Peyer's patch (tissue), 4 donors: ENCODE measurements around the gene OLFML2A. TPM values are rescaled to one million over a fixed set of nuclear protein-coding genes. Genes with fewer than 3 reads are reported as not detected.

Experiments
- DNase-seq, 3 donors: peaks; one replicate each; pipeline ENCODE4 v3.0.0-alpha.2; 2017 to 2019
- H3K27ac ChIP-seq, 4 donors: fragments of 200-600 bp; sonication (generic); one replicate each; pipeline ENCODE4 v1.5.1; 2016 to 2019
- H3K27me3 ChIP-seq, 2 donors: fragments of 200-600 bp; sonication (generic); one replicate each; pipeline ENCODE4 v1.5.1; 2019
- H3K36me3 ChIP-seq, 3 donors: fragments of 200-600 bp; sonication (generic); one replicate each; pipeline ENCODE4 v1.5.1; 2016 to 2019
- H3K4me1 ChIP-seq, 4 donors: fragments of 200-600 bp; sonication (generic); one replicate each; pipeline ENCODE4 v1.5.1; 2016 to 2019
- H3K4me3 ChIP-seq, 4 donors: fragments of 200-600 bp; sonication (generic); 1 replicate in 3 of 4; 2 replicates in 1 of 4; pipeline ENCODE4 v1.5.1; 2016 to 2019; ENCODE audit warnings: mild to moderate bottlenecking in 1 of 4
- H3K9me3 ChIP-seq, 4 donors: fragments of 200-600 bp; sonication (generic); one replicate each; pipeline ENCODE4 v1.5.1; 2016 to 2019; ENCODE audit warnings: mild to moderate bottlenecking in 1 of 4
- POLR2A ChIP-seq, 2 donors: fragments of 450-650 bp; IDR thresholded peaks; one replicate each; pipeline ENCODE4 v1.5.1; 2017; ENCODE audit warnings: antibody characterized with exemption in 2 of 2, mild to moderate bottlenecking in 2 of 2, moderate library complexity in 2 of 2
- total RNA-seq, 4 donors: library from RNA; depleted of rRNA; stranded (reverse); fragments of >200 nt; gene quantifications; one replicate each; pipeline ENCODE4 v1.1.0, GENCODE V29; 2016
- TF ChIP-seq, protein P1 (sequence below), 6 experiments: fragments of 450-650 bp in 4 of 6; fragments of 200-600 bp in 2 of 6; sonication (generic) in 1 of 6; IDR thresholded peaks; one replicate each; pipeline ENCODE4 v1.5.1; 2017 to 2019; ENCODE audit warnings: antibody characterized with exemption in 6 of 6, mild to moderate bottlenecking in 3 of 6, moderate library complexity in 1 of 6

The OLFML2A gene
- total RNA-seq, 4 donors from 2014 or later: 0.88 to 10.0 (median 8.7) TPM

DNA sequence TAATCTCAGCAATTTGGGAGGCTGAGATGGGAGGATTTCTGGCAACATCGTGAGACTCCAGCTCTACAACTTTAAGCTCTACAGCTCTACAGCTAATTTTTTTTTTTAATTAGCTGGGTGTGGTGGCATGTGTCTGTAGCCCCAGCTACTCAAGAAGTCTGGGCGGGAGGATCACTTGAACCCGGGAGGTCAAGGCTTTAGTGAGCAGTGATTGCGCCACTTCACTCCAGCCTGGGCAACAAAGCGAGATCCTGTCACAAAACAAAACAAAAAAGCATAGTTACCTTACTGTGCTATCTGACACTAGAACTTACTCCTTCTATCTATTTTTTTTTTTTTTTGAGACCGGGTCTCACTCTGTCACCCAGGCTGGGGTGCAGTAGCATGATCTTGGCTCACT is 70.0 kb downstream of the OLFML2A start:
- no peaks in the 10 kb centered on the region for H3K27me3 ChIP-seq
- H3K27ac ChIP-seq: no peak overlapping the region
- H3K36me3 ChIP-seq: no peaks in the 10 kb centered on the region
- DNase-seq: no peak
- TF ChIP-seq POLR2A (IDR thresholded peaks at IDR 0.05): no peak
- TF ChIP-seq, protein P1, sequence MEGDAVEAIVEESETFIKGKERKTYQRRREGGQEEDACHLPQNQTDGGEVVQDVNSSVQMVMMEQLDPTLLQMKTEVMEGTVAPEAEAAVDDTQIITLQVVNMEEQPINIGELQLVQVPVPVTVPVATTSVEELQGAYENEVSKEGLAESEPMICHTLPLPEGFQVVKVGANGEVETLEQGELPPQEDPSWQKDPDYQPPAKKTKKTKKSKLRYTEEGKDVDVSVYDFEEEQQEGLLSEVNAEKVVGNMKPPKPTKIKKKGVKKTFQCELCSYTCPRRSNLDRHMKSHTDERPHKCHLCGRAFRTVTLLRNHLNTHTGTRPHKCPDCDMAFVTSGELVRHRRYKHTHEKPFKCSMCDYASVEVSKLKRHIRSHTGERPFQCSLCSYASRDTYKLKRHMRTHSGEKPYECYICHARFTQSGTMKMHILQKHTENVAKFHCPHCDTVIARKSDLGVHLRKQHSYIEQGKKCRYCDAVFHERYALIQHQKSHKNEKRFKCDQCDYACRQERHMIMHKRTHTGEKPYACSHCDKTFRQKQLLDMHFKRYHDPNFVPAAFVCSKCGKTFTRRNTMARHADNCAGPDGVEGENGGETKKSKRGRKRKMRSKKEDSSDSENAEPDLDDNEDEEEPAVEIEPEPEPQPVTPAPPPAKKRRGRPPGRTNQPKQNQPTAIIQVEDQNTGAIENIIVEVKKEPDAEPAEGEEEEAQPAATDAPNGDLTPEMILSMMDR (IDR thresholded peaks at IDR 0.05): no peak
- H3K4me3 ChIP-seq: no peak overlapping the region
- no peaks in the 10 kb centered on the region for H3K4me1 ChIP-seq
- H3K9me3 ChIP-seq: no peaks in the 10 kb centered on the region

DNA sequence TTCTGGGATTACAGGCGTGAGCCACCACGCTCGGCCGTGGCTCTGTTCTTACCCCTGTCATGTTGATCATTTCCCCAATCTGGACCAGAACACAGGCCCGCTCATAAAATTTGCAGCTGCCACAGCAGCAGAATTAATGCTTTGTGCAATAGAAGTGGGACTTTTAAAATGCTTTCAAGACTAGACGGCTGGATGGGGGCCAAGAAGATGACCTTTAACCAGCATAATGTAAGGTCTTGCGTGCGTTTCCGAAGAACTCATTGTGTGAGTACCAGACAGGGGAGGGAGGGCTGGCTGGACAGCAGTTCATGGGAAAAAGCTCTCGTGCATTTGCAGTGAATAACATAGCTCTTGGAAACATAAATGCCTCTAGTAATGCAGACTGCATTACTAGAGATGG is 72.9 kb downstream of the OLFML2A start:
- Histone ChIP-seq H3K9me3 (no peaks in the 10 kb centered on the region), H3K27me3 (no peaks in the 10 kb centered on the region), H3K4me3 (no peak overlapping the region), H3K4me1 (peaks cover 0 to 14% (median 4%) of the 10 kb centered on the region in 4 donors), H3K36me3 (no peaks in the 10 kb centered on the region), H3K27ac (no peak overlapping the region)
- DNase-seq: no peak
- no peak for TF ChIP-seq POLR2A (IDR thresholded peaks at IDR 0.05)
- TF ChIP-seq, protein P1 (IDR thresholded peaks at IDR 0.05): no peak

DNA sequence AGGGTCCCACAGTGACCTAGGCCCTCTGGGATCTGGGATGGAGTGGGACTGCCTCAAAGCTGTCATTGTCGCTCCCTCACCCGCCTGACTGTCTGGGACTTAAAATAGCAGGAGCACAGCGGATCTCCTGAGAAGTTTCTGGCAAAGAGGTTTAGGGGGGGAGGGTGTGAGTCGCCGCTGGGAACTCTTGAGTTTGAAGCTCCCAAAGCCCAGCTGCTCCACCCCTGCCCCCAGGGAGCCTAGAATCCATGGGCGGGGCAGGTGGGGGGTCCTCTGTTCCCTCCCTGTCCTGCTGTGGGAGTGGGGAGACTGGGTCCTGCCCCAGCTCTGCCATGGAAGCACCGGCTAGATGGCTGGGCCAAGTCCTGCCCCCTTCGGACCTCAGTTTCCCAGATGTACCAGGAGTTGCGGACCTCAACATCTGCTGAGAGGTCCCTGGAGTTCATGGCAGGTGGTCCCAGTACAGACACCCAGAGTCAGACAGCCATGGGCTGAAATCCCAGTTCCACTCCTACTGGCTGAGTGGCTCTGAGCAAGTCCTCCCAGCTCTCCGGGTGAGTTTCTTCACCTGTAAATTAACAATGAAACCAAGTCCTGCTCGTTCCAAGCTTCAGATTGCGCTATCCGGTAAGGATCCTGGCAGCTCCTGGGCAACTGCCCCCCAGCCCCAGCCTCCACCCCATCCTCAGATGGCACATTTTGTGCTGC is 75.3 kb downstream of the OLFML2A start:
- H3K27ac ChIP-seq: peak overlapping the region in 1 of 4 donors; percentile 20
- no peak for DNase-seq
- no peaks in the 10 kb centered on the region for H3K9me3 ChIP-seq
- TF ChIP-seq, protein P1 (IDR thresholded peaks at IDR 0.05): no peak
- no peak for TF ChIP-seq POLR2A (IDR thresholded peaks at IDR 0.05)
- peaks cover 0 to 14% (median 4%) of the 10 kb centered on the region in 4 donors for H3K4me1 ChIP-seq
- H3K27me3 ChIP-seq: no peaks in the 10 kb centered on the region
- H3K4me3 ChIP-seq: peak overlapping the region in 1 of 4 donors; percentile 57
- peaks cover 0 to 3% (median 0%) of the 10 kb centered on the region in 3 donors for H3K36me3 ChIP-seq

DNA sequence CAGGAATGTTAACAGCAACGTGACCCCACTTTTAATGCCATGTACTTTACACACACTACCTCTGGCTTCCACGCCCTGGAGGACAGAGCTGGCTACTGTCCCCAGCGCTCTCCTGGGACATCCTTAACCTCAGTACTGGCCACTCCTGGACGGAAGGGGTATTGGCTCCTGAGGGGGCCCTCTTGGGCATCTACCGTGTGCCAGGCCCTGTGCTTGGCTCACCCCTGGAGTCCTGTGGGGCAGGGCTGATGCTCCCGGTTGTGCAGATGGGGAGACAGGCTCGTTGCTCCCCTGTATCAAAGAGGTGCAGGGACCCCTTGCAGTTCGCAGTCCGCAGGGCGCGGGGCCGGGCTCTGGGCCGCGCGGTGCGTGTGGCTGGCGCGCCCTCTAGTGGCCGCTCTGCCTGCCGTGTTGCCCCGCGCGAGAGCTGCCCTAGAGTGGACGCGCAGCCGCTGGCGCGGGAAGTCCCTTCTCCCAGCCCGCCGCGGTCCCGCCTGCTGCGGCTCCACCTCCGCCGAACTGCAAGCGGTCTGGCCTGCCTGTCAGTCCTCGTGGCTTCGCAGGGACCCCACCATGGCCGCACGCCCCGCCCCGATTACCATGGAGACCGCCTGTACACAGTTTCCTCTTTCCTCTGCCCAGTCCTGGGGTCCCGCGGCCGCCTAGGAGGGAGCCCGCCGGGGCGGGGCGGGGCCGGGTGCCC is 76.0 kb downstream of the OLFML2A start, which contains the start of gene WDR38:
WDR38 (plus strand) TSS at position 632 of the 703 bp plus-strand sequence. CDS start 72 bp downstream, outside the sequence.
- H3K4me3 ChIP-seq: peak within 1 kb of the TSS; percentile 33 to 57 (median 48)
- no peaks in the 10 kb centered on the region for H3K9me3 ChIP-seq
- no peaks in the 10 kb centered on the region for H3K27me3 ChIP-seq
- H3K4me1 ChIP-seq: peaks cover 0 to 14% (median 4%) of the 10 kb centered on the region in 4 donors
- TF ChIP-seq POLR2A (IDR thresholded peaks at IDR 0.05): peak in 1 of 2 donors; percentile 29
- TF ChIP-seq, protein P1 (IDR thresholded peaks at IDR 0.05): peak; percentile 91 to 100 (median 98)
- peak; percentile 64 to 87 (median 84) for DNase-seq
- H3K27ac ChIP-seq: peak within 1 kb of the TSS in 3 of 4 donors; percentile 16 to 62 (median 20)
- H3K36me3 ChIP-seq: peaks cover 0 to 10% (median 0%) of the 10 kb centered on the region in 3 donors

DNA sequence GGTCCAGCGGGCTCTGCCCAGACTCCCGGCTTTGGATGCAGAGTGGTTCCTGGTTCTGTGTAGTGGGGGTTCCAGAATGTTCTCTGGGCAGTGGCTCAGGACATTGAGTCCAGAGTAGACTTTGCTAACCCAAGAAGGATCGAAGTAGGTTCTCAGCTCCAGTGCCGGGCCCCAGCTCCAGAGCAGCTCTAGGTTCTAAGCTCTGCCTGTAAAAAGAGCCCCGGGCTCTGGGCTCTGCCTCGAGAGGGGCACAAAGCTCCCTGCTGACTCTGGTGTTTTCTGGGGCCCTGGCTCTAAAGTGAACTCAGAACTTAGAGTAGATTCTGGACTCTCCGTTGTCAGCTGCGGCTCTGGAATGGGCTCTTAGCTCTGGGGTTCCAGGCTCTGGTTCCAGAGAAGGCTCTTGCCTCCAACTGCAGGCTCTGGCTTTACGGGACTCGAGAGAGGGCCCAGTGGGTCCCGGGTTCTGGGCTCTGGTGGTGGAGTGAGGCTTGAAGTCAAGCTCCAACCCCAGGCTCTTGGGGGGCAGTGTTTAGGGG is 76.7 kb downstream of the OLFML2A start:
- Histone ChIP-seq H3K27ac (peak overlapping the region in 2 of 4 donors; percentile 16 to 62), H3K4me3 (peak overlapping the region; percentile 33 to 57 (median 48)), H3K9me3 (no peaks in the 10 kb centered on the region), H3K27me3 (no peaks in the 10 kb centered on the region), H3K36me3 (peaks cover 0 to 17% (median 0%) of the 10 kb centered on the region in 3 donors), H3K4me1 (peaks cover 0 to 14% (median 4%) of the 10 kb centered on the region in 4 donors)
- no peak for DNase-seq
- TF ChIP-seq, protein P1 (IDR thresholded peaks at IDR 0.05): no peak
- no peak for TF ChIP-seq POLR2A (IDR thresholded peaks at IDR 0.05)
